ENCODE data around the gene ATP6V0A4.

The ATP6V0A4 gene

GRCh38 chr7:138784692-138785091, 13.3 kb downstream of the ATP6V0A4 start:
- DNase-seq (ENCODE audit: extremely low read depth, low read depth), result no peak
- no peak for TF ChIP-seq CTCF (IDR thresholded peaks at IDR 0.05; ENCODE audit: low read depth, low read length)

- DNase-seq (ENCODE audit: extremely low read depth, low read depth), result no peak
Measured at GRCh38 chr7:138781004-138781403, 17.0 kb downstream of the ATP6V0A4 start.

DNA sequence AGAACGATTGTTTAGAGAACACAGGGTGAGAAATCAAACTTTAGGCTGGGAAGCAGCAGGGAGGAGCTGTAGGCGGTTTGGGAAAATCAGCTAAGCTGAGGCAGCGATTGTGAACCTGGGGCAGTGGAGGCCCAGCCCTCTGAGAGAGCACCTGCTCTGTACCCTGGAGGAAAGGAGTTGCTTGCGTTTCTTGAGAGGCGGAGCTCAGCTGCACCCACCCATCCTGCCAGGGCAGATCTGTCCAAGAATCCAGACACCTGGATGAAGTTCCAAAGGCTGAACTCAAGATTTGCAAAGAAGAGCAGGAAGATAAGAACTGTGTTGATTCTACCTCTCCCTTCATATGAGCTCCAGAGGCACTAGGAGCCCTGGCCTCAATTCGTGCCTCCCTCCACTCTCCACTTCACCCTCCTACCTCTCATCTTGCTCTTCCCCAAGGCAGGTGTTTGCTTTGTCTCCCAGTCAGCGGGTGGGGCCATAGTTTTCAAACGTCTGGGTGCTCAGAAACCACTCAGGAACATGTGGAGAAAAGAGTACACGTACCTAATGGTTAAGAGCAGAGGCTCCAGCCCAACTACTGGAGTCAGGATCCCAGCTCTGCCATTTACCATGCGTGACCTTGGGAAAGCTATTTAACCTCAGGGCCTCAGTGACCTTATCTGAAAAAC, 21.7 kb downstream of the ATP6V0A4 start:
- DNase-seq (ENCODE audit: extremely low read depth, low read depth), result no peak
- no peak for TF ChIP-seq CTCF (IDR thresholded peaks at IDR 0.05; ENCODE audit: low read depth, low read length)

More at GRCh38 chr7:138781004-138781403, 17.0 kb downstream of the ATP6V0A4 start:
- TF ChIP-seq CTCF (IDR thresholded peaks at IDR 0.05; ENCODE audit: low read depth, low read length), result no peak

GRCh38 chr7:138773817-138774216, 24.2 kb downstream of the ATP6V0A4 start:
- no peak for TF ChIP-seq CTCF (IDR thresholded peaks at IDR 0.05; ENCODE audit: low read depth, low read length)
- DNase-seq (ENCODE audit: extremely low read depth, low read depth), result no peak

DNA sequence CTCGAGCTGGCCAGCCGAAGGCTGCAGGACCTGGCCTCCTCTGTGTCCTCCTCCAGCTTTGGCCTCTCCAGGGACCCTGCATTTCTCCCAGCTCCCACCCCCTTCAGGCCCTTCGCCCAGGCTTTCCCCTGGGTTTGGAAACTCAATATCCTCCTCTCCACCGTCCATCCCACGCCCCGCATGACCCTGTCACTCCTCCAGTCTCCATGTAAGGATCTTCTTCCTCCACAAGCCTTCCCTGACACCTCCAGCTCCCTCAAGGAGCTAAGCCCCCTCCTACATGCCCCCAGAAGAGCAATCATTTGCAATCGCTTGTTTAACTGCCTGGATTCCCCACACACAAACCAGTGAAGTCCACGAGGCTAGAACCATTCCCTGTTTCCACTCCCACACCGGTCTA, 24.8 kb downstream of the ATP6V0A4 start:
- DNase-seq (ENCODE audit: extremely low read depth, low read depth), result no peak
- no peak for TF ChIP-seq CTCF (IDR thresholded peaks at IDR 0.05; ENCODE audit: low read depth, low read length)

DNA sequence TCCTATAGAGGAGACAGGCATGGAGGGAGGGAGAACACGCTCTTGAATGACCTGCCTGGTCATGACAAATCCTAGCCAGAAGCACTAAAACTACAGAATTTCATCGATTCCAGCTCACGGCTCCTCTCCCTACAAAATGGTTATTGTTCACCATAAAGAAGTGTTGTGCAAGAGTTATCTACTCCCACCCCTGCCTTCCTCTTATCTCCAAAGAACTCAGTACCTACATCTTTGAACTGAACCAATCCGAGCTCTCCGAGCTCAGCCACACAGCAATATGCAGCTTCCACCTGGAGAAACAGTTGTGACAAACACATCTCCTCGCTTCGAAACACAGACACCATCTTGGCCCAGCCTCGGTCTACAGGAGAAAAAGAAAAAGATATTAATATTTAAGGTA, 27.1 kb downstream of the ATP6V0A4 start:
- DNase-seq (ENCODE audit: extremely low read depth, low read depth), result no peak
- no peak for TF ChIP-seq CTCF (IDR thresholded peaks at IDR 0.05; ENCODE audit: low read depth, low read length)

- no peak for DNase-seq (ENCODE audit: extremely low read depth, low read depth)
- no peak for TF ChIP-seq CTCF (IDR thresholded peaks at IDR 0.05; ENCODE audit: low read depth, low read length)
Measured at GRCh38 chr7:138768241-138768640, 29.8 kb downstream of the ATP6V0A4 start.
